ENCODE measurements around the gene SMOC1.

The SMOC1 gene

GRCh38 chr14:69943084-69943780, 64.0 kb downstream of the SMOC1 start:
- no peak for DNase-seq

GRCh38 chr14:69945347-69945746, 66.1 kb downstream of the SMOC1 start:
- no peak for DNase-seq

DNA sequence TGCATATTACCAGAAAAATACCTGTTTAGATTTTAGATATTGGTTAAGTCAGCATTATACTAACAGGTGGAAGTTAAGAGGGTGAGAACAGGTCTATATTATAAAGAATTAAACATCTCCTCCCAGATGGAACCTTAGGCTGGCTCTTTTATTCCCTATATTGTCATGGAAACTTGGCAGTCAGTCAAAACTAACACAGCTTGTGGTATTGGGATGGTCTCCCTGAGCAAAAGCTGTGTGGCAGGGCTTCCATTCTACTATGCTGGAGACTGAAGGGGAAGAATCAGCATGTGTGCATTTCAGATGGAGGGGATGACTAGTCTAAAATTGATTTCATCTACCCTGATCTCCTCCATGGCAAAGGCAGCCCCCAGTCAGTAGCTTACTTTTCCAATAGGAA, 66.7 kb downstream of the SMOC1 start:
- no peak for DNase-seq

- no peak for DNase-seq
Measured at GRCh38 chr14:69948351-69948750, 69.1 kb downstream of the SMOC1 start.

DNA sequence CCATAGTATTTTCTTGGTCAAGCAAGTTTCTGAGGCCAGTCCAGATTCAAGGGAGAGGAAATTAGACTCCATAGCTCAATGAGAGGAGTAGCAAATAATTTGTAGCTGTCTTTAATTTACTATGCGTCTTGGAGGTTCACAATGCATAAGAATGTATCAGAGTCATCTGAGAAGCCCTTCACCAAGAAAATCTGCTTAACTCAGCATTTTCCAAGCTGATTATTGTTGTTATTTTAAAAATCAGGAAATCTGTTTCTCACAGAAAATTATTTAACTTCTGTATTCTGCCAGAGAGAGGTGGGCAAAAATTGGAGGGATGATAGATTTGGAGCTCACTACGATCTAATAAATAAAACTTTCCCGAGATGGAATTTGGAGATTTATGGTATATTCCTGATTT, 72.0 kb downstream of the SMOC1 start:
- DNase-seq: no peak

- no peak for DNase-seq
Measured at GRCh38 chr14:69951935-69952334, 72.7 kb downstream of the SMOC1 start.

DNA sequence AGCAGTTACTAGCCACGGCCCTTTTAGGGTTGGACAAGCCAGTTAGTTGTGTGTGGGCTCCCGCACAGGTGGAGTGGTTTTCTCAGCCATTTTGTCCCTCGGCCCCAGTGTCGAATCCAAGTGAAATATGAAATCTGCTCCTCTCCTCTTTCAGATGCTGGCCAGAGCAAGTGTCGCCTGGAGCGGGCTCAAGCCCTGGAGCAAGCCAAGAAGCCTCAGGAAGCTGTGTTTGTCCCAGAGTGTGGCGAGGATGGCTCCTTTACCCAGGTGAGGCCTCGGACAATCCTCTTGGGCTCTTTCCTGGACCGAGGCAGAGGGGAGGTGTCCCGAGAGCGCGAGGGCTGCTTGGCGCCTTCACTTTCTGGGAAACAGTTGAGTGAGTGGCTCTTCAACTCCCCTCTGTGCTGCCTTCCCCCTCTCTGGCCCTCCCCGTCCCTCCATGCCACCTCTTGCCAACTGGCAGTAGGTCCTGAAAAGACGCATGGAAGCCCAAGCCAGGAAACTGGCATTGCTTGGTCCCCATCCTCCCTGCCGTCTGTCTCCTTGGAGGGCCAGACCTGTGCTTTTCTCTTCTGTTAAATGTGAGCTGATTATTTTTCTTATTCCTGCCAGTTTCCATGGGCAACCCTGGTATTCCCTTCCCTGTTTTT, 74.2 kb downstream of the SMOC1 start:
- DNase-seq: no peak

- no peak for DNase-seq
Measured at GRCh38 chr14:69955855-69956845, 76.9 kb downstream of the SMOC1 start.

DNA sequence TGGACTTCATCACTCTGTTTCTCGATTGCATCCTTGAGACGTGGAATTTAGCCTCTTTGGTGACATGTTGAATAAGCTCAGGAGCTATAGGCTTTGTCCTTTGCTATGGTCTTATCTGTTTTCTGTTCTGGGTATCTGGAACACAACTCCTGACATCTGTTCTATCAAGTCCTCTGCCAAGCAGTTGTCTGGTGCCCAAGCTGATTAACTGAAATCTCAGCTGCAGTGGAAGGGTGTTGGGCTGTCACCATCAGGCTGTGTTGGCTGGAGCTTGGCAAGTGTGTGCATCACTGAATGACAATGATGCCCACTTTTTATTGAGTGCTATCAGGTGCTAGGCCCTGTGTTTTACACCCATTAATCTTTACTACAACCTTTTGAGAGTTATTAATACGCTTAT, 77.8 kb downstream of the SMOC1 start:
- DNase-seq: no peak

DNA sequence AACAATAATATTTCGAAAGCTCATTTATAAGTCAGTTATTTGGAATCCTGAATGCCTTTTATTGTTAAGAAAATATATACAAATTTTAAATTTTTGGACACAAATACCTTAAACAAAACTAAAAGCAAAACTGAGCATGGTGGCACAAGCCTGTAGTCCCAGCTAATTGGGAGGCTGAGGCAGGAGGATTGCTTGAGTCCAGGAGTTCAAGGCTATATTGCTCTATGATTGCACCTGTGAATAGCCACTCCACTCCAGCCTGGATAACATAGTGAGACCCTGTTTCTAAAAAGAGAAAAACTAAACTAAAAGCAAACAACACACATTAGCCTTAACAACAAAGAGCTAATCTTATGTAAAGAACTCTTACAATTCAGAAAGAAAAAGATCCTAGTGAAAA, 78.8 kb downstream of the SMOC1 start:
- DNase-seq: no peak

DNA sequence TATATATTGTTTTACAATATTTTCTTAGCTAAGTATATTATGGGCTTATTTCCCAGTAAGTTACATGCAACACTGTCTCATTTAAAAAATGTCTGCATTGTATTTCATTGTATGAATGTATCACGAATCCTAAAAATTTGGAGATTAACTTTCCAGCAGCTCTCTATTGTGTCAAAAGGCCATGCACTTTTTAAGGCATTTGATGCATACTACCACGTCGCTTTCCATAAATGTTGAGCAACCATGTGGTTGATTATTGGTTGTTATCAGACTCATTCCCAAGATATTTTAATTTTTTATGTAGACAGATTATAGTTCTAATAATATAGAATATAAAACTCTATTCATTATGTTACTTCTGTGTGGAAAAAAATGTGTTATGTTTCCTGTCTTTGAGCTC, 79.9 kb downstream of the SMOC1 start:
- no peak for DNase-seq

GRCh38 chr14:69960296-69960695, 81.1 kb downstream of the SMOC1 start:
- no peak for DNase-seq

DNA sequence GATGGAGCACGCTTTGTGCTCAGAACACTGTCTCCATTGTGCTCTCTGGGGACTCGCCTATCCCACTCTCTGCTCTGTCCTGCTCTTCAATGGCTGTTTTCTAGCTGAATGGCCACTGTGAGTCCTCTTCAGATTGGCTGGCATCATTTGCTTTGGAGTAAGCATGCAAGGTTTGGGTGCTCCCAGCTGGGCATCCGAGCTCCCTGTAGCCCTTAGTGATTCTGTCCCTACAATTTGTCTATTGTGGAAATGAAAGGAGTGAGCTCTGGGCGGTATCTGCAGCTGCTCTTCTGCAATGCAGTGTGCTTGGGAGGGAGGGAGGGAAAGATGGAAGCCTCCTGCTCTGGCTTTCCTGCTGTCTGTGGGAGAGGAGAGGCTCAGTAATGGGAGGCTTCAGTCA, 84.8 kb downstream of the SMOC1 start:
- no peak for DNase-seq

DNA sequence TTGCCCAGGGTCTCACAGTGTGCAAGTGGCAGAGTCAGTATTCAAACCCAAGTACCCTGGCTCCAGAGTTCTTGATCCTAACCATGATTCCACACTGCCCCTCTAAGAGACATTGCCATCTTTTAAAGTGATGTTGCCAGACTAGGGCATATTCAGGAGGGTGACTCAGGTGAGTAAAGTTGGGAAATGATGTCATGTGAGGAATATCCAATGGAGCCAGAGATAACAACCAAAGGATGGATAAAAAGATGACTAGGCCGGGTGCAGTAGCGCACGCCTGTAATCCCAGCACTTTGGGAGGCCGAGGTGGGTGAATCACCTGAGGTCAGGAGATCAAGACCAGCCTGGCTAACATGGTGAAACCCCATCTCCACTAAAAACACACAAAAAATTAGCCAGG, 85.6 kb downstream of the SMOC1 start:
- no peak for DNase-seq

- DNase-seq: no peak
Measured at GRCh38 chr14:69968132-69968531, 88.9 kb downstream of the SMOC1 start.

GRCh38 chr14:69968681-69969080, 89.5 kb downstream of the SMOC1 start:
- DNase-seq: no peak

DNA sequence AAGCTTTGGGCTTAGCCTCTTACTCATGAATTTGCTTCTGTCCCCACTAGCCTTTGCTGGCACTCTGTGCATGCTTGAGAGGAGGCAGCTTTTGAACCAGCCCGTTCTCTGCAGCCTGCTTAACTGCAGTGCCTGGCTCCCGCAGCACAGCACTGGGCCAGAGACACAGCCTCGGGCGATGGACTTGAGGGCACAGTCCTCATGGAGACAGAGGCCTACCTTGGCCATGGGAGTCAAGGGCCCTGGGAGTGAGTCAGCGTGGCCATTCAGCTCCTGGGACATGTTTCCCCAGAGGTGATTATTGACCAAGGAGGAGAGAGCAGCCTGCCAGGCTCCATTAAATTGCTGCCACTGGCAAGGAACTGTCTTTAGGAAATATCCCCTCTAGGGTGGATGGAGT, 93.5 kb downstream of the SMOC1 start:
- DNase-seq: no peak

- DNase-seq: no peak
Measured at GRCh38 chr14:69973846-69974245, 94.6 kb downstream of the SMOC1 start.

DNA sequence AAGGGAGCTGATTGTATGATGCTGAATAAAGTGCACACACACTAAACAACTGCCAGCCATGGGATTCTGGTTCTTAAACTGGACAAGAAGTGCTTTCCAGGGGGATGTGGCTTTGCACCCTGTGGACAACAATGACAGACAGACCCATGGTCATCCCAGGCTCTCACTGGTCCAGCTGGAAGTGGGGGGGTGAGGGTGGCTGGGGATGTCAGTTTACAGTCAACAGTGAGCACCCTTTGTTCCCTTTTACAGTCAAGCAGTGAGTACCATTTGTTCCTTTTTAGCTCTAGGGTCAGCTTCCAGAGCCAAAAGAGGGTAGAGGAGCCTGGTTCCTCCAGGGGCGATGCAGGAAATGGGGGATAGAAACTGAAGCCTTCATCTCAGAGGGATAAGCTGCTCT, 100.7 kb downstream of the SMOC1 start:
- DNase-seq: no peak

DNA sequence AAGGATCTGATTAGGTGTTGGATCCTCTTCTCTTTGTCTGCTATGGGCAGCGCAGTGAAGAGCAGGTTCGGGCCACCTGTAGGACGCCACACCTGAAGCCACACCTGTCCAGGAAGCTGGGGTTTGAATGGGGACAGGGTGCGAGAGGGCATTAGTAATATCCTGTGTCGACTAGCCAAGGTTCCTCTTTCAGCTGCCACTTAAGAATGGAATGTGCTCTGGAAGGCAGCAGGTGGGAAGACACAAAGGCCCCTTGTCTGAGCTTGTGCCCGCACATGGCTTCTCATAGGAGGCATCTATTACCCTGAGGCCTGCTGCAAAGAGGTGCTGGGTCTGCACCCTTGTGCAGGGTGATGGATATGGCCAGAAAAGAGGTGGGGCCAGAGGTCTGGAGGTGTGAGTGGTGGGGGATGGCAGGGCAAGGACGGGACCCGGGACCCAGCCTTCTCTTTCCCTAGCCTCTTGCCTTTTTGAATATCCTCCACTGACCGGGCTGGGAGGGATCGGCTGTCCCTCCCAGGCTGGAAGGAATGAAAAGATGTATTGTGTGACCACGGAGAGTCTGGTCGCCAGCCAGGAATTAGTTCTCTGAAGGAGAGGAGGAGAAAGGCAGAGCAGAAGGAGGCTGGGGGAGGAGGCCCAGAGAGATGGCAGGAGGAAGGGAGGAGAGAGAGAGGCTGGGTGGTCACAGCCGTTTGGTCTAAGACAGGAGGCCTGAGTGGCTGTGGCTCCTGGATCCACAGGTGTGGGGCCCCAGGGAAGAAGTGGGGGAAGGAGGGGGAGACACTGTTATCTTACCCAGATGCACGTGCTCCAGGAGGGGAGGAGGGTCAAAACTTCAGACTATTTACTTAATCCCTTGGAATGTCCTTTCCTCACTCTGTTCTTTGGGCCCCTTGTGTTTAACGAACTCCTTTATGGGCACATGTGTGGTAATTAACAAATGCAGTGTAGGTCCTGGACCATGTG, 101.5 kb downstream of the SMOC1 start:
- DNase-seq: no peak

- no peak for DNase-seq
Measured at GRCh38 chr14:69982220-69982839, 103.1 kb downstream of the SMOC1 start.

- DNase-seq: no peak
Measured at GRCh38 chr14:69982886-69983285, 103.7 kb downstream of the SMOC1 start.
